ENCODE data around the gene HSPD1. TPM values are rescaled to one million over a fixed set of nuclear protein-coding genes. Genes with fewer than 3 reads are reported as not detected.

HSPD1 gene
- total and polyA plus RNA-seq, 10 of the 15 experiments (the other 5 are each of a cell fraction or from before 2014, with no cell fraction given) = 345 to 1,169 (median 695) TPM

Small RNA genes within 50 kb of the gene (small RNA-seq; reads per million reads assigned to genes)
- not detected for gene AC020550.1
- not detected for gene RNU6-1029P

Other genes starting within 250 kb of the HSPD1 start
- gene ANKRD44, start 189.1 kb downstream of the HSPD1 start, total RNA-seq (2014; rRNA removed) = 63.7 and 65.1 TPM in 2 replicates
- gene ANKRD44, start 189.1 kb downstream of the HSPD1 start, total RNA-seq (2014; rRNA removed; fragmentation: Illumina TruSeq; extraction: Trizol) = 62.5 and 68.9 TPM in 2 replicates
- gene ANKRD44, start 189.1 kb downstream of the HSPD1 start, total RNA-seq (2021) = 93.8 and 96.3 TPM in 2 replicates
- 96.4 and 99.1 TPM in 2 replicates for gene ANKRD44, start 189.1 kb downstream of the HSPD1 start, polyA plus RNA-seq (2011; rRNA removed)
- gene ANKRD44, start 189.1 kb downstream of the HSPD1 start, polyA plus RNA-seq (2014; fragmentation: Illumina TruSeq; extraction: Trizol) = 88.5 and 110 TPM in 2 replicates
- gene ANKRD44, start 189.1 kb downstream of the HSPD1 start, polyA plus RNA-seq (2014; fragmentation: Nextera tagmentation; extraction: Ambion mirVana) = 10 to 100 TPM; 19.1 to 29.1 TPM
- 41.8 and 56.8 TPM in 2 replicates for gene ANKRD44, start 189.1 kb downstream of the HSPD1 start, polyA plus RNA-seq (2014; rRNA removed)
- 10 to 100 TPM; 34.8 to 38.6 TPM for gene ANKRD44, start 189.1 kb downstream of the HSPD1 start, polyA plus RNA-seq (2016; fragmentation: Nextera tagmentation; extraction: Ambion mirVana)
- gene SF3B1, start 64.8 kb downstream of the HSPD1 start, total RNA-seq (2014; rRNA removed) = 236 and 277 TPM in 2 replicates
- 241 and 248 TPM in 2 replicates for gene SF3B1, start 64.8 kb downstream of the HSPD1 start, total RNA-seq (2014; rRNA removed; fragmentation: Illumina TruSeq; extraction: Trizol)
- gene SF3B1, start 64.8 kb downstream of the HSPD1 start, total RNA-seq (2021) = 262 and 263 TPM in 2 replicates
- gene SF3B1, start 64.8 kb downstream of the HSPD1 start, polyA plus RNA-seq (2011; rRNA removed) = 565 and 880 TPM in 2 replicates
- 324 and 460 TPM in 2 replicates for gene SF3B1, start 64.8 kb downstream of the HSPD1 start, polyA plus RNA-seq (2014; fragmentation: Illumina TruSeq; extraction: Trizol)
- gene SF3B1, start 64.8 kb downstream of the HSPD1 start, polyA plus RNA-seq (2014; fragmentation: Nextera tagmentation; extraction: Ambion mirVana) = 100 to 1,000 TPM; 163 to 170 TPM
- 150 and 191 TPM in 2 replicates for gene SF3B1, start 64.8 kb downstream of the HSPD1 start, polyA plus RNA-seq (2014; rRNA removed)
- 100 to 1,000 TPM; 232 to 246 TPM for gene SF3B1, start 64.8 kb downstream of the HSPD1 start, polyA plus RNA-seq (2016; fragmentation: Nextera tagmentation; extraction: Ambion mirVana)
- gene COQ10B, start 46.3 kb downstream of the HSPD1 start, total RNA-seq (2014; rRNA removed) = 14.5 and 17.3 TPM in 2 replicates
- 16.9 and 18.2 TPM in 2 replicates for gene COQ10B, start 46.3 kb downstream of the HSPD1 start, total RNA-seq (2014; rRNA removed; fragmentation: Illumina TruSeq; extraction: Trizol)
- 9.9 and 10.3 TPM in 2 replicates for gene COQ10B, start 46.3 kb downstream of the HSPD1 start, total RNA-seq (2021)
- 3.6 and 4.5 TPM in 2 replicates for gene COQ10B, start 46.3 kb downstream of the HSPD1 start, polyA plus RNA-seq (2011; rRNA removed)
- gene COQ10B, start 46.3 kb downstream of the HSPD1 start, polyA plus RNA-seq (2014; fragmentation: Illumina TruSeq; extraction: Trizol) = 13.2 and 18.9 TPM in 2 replicates
- gene COQ10B, start 46.3 kb downstream of the HSPD1 start, polyA plus RNA-seq (2014; fragmentation: Nextera tagmentation; extraction: Ambion mirVana) = 10 to 100 TPM in 1 of 2 experiments, 1 to 10 TPM in 1; 7.7 to 13.1 TPM
- gene COQ10B, start 46.3 kb downstream of the HSPD1 start, polyA plus RNA-seq (2014; rRNA removed) = 7.3 and 8.3 TPM in 2 replicates
- gene COQ10B, start 46.3 kb downstream of the HSPD1 start, polyA plus RNA-seq (2016; fragmentation: Nextera tagmentation; extraction: Ambion mirVana) = 10 to 100 TPM; 21.8 to 23.2 TPM
- 210 and 211 TPM in 2 replicates for gene HSPE1, start 539 bp upstream of the HSPD1 start, total RNA-seq (2014; rRNA removed)
- gene HSPE1, start 539 bp upstream of the HSPD1 start, total RNA-seq (2014; rRNA removed; fragmentation: Illumina TruSeq; extraction: Trizol) = 421 and 442 TPM in 2 replicates
- 174 and 180 TPM in 2 replicates for gene HSPE1, start 539 bp upstream of the HSPD1 start, total RNA-seq (2021)
- gene HSPE1, start 539 bp upstream of the HSPD1 start, polyA plus RNA-seq (2011; rRNA removed) = 259 and 411 TPM in 2 replicates
- gene HSPE1, start 539 bp upstream of the HSPD1 start, polyA plus RNA-seq (2014; fragmentation: Illumina TruSeq; extraction: Trizol) = 498 and 661 TPM in 2 replicates
- 100 to 1,000 TPM; 872 to 988 TPM for gene HSPE1, start 539 bp upstream of the HSPD1 start, polyA plus RNA-seq (2014; fragmentation: Nextera tagmentation; extraction: Ambion mirVana)
- 488 and 513 TPM in 2 replicates for gene HSPE1, start 539 bp upstream of the HSPD1 start, polyA plus RNA-seq (2014; rRNA removed)
- gene HSPE1, start 539 bp upstream of the HSPD1 start, polyA plus RNA-seq (2016; fragmentation: Nextera tagmentation; extraction: Ambion mirVana) = 1,000 to 10,000 TPM; 1,051 to 1,096 TPM
- gene MOB4, start 16.2 kb upstream of the HSPD1 start, total RNA-seq (2014; rRNA removed) = 16.8 and 23.0 TPM in 2 replicates
- gene MOB4, start 16.2 kb upstream of the HSPD1 start, total RNA-seq (2014; rRNA removed; fragmentation: Illumina TruSeq; extraction: Trizol) = 23.7 and 24.9 TPM in 2 replicates
- gene MOB4, start 16.2 kb upstream of the HSPD1 start, total RNA-seq (2021) = 13.5 and 16.1 TPM in 2 replicates
- 36.6 and 75.5 TPM in 2 replicates for gene MOB4, start 16.2 kb upstream of the HSPD1 start, polyA plus RNA-seq (2011; rRNA removed)
- gene MOB4, start 16.2 kb upstream of the HSPD1 start, polyA plus RNA-seq (2014; fragmentation: Illumina TruSeq; extraction: Trizol) = 17.0 and 22.1 TPM in 2 replicates
- gene MOB4, start 16.2 kb upstream of the HSPD1 start, polyA plus RNA-seq (2014; fragmentation: Nextera tagmentation; extraction: Ambion mirVana) = 10 to 100 TPM; 40.6 to 43.4 TPM
- 17.1 and 28.2 TPM in 2 replicates for gene MOB4, start 16.2 kb upstream of the HSPD1 start, polyA plus RNA-seq (2014; rRNA removed)
- 10 to 100 TPM; 42.2 to 44.2 TPM for gene MOB4, start 16.2 kb upstream of the HSPD1 start, polyA plus RNA-seq (2016; fragmentation: Nextera tagmentation; extraction: Ambion mirVana)
- not detected in 2 replicates for gene RFTN2, start 175.7 kb upstream of the HSPD1 start, total RNA-seq (2014; rRNA removed)
- gene RFTN2, start 175.7 kb upstream of the HSPD1 start, total RNA-seq (2014; rRNA removed; fragmentation: Illumina TruSeq; extraction: Trizol) = not detected in 2 replicates
- not detected in 2 replicates for gene RFTN2, start 175.7 kb upstream of the HSPD1 start, total RNA-seq (2021)
- not detected in 2 replicates for gene RFTN2, start 175.7 kb upstream of the HSPD1 start, polyA plus RNA-seq (2011; rRNA removed)
- not detected in 2 replicates for gene RFTN2, start 175.7 kb upstream of the HSPD1 start, polyA plus RNA-seq (2014; fragmentation: Illumina TruSeq; extraction: Trizol)
- not detected for gene RFTN2, start 175.7 kb upstream of the HSPD1 start, polyA plus RNA-seq (2014; fragmentation: Nextera tagmentation; extraction: Ambion mirVana)
- not detected in 2 replicates for gene RFTN2, start 175.7 kb upstream of the HSPD1 start, polyA plus RNA-seq (2014; rRNA removed)
- gene RFTN2, start 175.7 kb upstream of the HSPD1 start, polyA plus RNA-seq (2016; fragmentation: Nextera tagmentation; extraction: Ambion mirVana) = under 1 TPM; 0.09 to 0.23 TPM
- 22.5 and 22.9 TPM in 2 replicates for gene MARS2, start 205.5 kb upstream of the HSPD1 start, total RNA-seq (2014; rRNA removed)
- 13.9 and 14.1 TPM in 2 replicates for gene MARS2, start 205.5 kb upstream of the HSPD1 start, total RNA-seq (2014; rRNA removed; fragmentation: Illumina TruSeq; extraction: Trizol)
- 21.7 and 22.7 TPM in 2 replicates for gene MARS2, start 205.5 kb upstream of the HSPD1 start, total RNA-seq (2021)
- 9.1 and 14.4 TPM in 2 replicates for gene MARS2, start 205.5 kb upstream of the HSPD1 start, polyA plus RNA-seq (2011; rRNA removed)
- gene MARS2, start 205.5 kb upstream of the HSPD1 start, polyA plus RNA-seq (2014; fragmentation: Illumina TruSeq; extraction: Trizol) = 20.1 and 21.5 TPM in 2 replicates
- gene MARS2, start 205.5 kb upstream of the HSPD1 start, polyA plus RNA-seq (2014; fragmentation: Nextera tagmentation; extraction: Ambion mirVana) = 1 to 10 TPM; 4.0 to 6.9 TPM
- gene MARS2, start 205.5 kb upstream of the HSPD1 start, polyA plus RNA-seq (2014; rRNA removed) = 18.0 and 18.2 TPM in 2 replicates
- gene MARS2, start 205.5 kb upstream of the HSPD1 start, polyA plus RNA-seq (2016; fragmentation: Nextera tagmentation; extraction: Ambion mirVana) = 10 to 100 TPM; 19.0 to 22.4 TPM